ENCODE results near the gene YWHAB.
"Not testable (repeated sequence)": the region's sequence is repeated elsewhere in the genome, so short reads cannot be mapped to it uniquely, and the experiment has no call there.

The YWHAB gene

DNA sequence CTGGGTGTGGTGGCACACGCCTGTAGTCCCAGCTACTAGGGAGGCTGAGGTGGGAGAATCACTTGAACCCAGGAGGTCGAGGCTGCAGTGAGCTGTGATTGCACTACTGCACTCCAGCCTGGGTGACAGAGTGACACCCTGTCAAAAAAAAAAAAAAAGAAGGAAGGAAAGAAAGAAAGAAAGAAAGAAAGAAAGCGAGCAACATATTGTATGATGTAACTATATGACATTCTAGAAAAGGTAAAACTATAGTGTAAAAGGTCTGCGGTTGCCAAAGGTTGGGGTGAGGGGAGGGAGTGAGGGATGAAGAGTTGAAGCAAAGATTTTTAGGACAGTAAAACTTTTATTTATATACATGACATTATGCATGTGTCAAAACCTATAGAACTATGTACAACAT is 3.1 kb upstream of the YWHAB start:
- not testable (repeated sequence) for DNase-seq

DNA sequence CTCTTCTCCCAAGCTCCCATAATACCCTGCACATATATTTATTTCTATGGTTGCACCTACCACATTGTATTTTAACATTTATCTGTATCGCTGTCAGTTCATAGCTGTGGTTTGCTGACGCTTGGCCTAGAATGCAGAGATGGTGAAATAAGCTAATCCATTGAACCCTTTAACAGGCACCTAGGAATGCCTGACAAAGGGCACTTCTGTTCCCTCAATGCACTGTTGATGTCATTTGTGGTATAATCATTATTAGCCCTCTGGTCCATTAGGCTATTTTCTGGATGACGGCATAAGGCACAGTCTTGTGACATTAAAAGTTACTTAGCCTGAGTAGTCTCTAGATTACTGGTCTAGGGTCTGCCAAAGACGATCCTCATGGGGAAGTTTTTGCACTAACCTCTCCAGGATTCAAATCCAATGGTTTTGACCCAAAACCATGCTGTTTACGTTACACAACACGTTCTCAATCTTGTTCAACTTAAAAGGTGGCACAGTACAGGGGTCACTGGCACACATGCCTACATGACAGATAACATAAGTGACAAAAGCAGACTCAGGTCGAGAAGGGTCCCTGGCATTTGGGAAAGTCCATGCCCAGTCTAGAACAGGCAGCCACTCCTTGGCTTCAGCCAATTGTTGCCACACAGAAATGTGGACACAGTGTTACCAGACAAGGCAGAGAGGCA is 2.1 kb upstream of the YWHAB start:
- DNase-seq, result no peak

- no peak for DNase-seq
These were observed 556 bp upstream of the YWHAB start for GRCh38 chr20:44884907-44885391.

GRCh38 chr20:44886266-44886651 is 754 bp downstream of the YWHAB start:
- DNase-seq, result no peak

DNA sequence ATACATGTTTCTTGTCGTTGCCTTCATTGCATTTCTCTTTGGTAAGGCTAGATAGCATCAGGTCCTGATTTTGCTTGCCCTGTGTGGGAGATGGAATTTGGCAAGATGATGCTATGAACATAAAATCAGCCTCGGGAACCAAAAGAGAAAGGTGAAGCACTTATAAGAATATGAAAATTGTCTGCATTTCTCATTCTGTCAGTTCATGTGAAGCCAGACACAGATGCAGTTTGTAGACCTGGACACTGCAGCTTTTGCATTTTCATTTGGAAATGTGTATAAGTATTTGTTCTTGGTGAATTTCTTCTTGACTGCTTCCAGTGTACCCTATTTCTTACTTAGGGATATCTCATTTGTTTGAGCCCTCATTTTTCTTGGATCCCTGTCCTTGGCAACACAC is 1.3 kb downstream of the YWHAB start:
- DNase-seq, result no peak

DNA sequence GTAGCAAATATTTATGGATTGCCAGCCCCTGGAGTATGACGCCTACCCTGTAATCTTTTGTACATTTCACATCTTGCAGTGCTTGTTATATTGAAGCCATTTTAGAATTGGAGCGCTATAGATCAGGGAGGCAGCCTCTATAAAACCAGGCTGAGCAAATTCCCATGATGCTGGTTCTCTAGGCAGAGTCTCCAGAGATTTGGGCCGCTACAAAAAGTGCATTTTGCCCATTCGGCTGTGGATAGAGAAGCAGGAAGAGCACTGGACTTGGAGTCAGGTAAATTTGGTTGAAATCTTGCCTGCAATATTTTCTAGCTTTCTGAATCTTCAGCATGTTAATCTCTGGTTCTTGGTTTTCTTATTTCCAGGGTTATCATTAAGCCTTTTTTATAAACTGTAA is 2.0 kb downstream of the YWHAB start:
- DNase-seq, result no peak

GRCh38 chr20:44888226-44889103 is 3.0 kb downstream of the YWHAB start:
- DNase-seq, result no peak

DNA sequence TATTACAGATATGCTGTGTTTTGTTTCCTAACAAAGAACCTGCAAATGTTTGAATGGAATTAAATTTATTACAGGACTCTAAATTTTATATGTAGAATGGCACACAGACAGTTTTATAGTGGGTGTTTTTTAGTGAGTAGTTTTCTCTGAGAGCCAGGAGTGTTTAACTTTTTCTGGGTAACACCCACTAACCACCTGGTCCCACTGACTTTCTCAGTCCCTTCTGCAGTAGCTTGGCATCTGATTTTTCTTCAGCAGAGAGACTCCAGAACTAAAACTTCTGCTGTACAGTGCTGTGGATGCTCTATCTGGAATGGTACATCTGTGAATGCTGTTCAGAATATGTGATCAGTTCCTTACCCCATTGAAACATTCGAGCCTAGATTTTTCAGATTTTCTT is 6.3 kb downstream of the YWHAB start:
- DNase-seq, result no peak

DNA sequence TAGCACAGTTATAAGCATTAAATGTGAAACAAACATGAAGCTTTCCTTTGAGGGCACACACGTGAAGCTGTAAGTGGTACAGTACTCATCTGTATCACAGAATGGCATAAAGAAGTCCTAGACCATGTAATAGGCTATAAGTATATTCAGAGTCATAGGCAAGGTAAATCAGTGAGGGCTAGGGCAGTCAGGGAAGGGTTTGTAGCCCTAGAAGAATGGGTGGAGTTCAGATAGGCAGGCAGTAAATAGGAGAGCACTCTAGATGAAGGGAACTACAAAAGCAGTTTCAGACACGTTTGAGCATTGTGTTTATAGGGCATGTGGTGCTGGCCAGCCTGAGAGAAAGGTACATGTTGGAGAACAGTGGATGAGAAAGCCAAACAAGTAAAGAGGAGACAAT is 9.5 kb downstream of the YWHAB start:
- DNase-seq, result no peak

DNA sequence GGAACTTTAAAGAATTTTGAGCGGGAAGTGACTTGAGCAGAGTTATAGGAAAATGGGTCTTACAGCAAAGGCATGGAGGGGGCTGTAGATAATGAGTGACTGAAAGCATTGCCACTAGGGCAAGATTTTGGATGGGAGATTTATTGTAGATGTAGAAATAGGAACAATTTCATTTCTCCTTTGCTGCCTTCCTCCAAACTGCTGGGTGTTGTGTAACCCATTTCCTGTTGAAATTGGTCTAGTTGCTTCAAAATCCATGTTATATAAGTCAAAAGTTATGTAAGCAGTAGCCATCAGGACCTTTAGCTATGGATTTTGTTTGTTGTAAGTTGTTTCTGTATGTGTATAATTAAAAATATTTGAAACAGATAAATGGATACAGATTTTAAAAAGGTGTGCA is 11.1 kb downstream of the YWHAB start:
- no peak for DNase-seq

DNA sequence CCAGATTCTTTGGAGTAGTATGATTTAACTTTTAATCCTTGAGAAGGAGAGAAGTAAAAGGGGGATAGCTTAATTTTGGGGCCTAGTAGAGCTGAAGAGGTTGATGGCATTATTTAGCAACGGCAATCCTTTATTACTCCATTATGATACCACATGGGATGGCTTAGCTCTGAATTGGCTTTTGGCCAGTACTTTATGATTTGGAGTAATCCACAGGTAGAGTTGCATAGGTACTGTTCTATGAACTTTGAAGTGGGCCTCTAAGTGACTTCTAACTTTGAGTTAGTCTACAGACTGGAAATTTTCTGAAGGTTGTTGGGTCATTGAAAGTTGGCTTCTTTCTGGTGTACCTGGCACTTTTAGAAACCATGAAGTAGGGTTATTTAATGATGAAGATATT is 11.6 kb downstream of the YWHAB start:
- DNase-seq, result no peak

- DNase-seq, result no peak
These were observed 14.8 kb downstream of the YWHAB start for GRCh38 chr20:44900231-44900854.

- no peak for DNase-seq
These were observed 16.5 kb downstream of the YWHAB start for GRCh38 chr20:44901974-44902373.

- DNase-seq, result no peak
These were observed 18.9 kb downstream of the YWHAB start for GRCh38 chr20:44904377-44904776.

- no peak for DNase-seq
These were observed 23.7 kb downstream of the YWHAB start for GRCh38 chr20:44908987-44909871.

DNA sequence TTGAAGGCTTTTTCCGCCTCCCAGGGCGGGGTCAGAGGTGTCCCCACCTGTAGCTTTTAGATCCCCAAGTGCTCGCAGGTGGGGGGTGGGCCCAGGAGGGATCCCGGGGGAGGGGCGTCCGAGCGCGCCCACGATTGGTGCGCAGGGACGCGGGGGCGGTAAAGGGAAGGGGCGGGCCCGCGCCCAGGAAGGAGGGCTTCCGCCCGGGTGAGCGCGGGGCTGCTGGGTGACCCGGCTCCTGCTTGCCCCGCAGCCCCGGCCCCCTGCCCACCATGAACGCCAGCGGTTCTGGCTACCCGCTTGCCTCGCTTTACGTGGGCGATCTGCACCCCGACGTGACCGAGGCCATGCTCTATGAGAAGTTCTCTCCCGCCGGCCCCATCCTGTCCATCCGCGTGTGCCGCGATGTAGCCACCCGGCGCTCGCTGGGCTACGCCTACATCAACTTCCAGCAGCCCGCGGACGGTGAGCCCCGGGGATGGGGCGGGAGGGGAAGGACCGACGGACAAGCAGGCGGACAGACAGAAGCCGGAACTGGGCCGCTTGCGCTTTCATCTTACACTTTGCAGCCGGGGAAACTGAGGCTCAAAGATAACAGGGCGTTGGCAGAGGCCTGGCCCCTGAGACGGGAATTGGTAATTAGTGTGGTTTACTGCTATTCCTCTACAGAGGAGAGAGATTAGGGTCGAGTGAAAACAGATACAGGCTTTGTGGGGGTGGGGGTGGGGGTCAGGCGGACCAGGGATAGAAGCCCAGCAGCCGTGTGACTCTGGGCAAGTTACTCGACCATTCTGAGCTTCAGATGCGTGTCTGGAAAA is 24.6 kb downstream of the YWHAB start, which contains the start of gene PABPC1L:
TSS of gene PABPC1L (plus strand) at position 189 of the 818 bp plus-strand sequence. CDS start at position 273, 84 bp downstream.
- no peak for DNase-seq

DNA sequence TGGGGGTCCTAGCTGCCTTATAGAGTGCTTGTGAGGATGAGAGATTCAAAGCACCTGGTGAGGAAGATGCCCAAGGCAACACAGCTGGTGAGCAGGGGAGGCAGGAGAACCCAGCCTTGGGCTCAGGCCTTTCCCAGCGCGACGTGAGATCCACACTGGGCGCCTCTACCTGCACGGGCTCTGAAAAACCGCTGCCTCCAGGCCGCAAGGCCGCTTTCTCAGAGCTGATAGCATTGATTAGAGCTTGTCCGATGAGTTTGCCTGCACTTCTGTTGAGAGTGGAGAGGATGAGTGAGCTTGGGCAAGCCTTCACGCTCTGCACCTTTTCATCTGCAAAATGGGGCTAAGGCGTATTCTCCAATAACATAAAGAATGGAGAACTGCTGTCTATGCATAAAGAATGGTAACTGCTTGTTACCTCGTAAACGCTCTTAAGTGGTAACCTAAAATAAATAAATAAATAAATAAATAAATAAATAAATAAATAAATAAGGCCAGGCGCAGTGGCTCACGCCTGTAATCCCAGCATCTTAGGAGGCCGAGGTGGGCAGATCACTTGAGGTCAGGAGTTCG is 25.3 kb downstream of the YWHAB start:
- no peak for DNase-seq

DNA sequence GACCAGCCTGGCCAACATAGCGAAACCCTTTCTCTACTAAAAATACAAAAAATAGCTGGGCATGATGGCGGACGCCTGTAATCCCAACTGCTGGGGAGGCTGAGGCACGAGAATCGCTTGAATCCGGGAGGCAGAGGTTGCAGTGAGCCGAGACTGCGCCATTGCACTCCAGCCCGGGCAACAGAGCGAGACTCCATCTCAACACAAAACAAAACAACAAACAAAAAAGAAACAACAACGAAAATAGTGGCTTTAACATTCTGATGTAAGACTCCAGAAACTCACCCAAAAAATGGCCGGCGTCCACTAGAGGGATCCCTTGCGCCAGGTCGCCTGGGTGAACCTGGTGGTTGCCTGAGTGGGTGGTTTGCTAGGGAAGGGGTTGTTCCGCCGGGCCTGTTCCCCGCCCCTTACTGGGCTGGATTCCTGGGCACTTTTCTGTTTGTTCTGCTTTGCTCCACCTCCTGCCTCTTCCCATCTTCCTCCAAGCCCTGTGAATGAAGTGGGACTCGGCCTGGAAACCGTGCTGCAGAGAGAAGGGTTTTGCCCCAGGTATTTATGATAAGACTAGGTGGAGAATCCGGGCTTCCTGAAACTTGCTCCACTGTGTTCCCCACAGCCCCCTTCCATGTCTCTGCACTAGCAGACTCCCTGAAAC is 25.9 kb downstream of the YWHAB start:
- DNase-seq, result no peak

DNA sequence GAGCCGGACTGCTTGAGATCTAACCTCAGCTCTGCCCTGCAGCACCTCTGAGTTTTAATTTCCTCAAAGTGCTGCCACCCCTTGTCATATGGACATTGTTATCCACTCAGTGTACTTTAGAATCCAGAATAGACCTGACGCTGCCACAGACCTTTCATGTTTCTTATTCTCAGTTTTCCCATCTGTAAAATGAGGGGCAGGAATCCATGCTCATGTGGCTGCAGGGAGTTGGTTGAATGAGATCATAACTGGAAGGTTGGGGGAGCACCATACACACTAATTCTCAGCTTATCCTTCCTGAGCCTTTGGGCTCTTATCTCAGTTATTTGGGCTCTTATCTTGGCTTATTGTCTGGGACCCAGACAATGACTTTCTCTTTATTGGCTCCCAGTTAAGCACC is 26.7 kb downstream of the YWHAB start:
- no peak for DNase-seq

DNA sequence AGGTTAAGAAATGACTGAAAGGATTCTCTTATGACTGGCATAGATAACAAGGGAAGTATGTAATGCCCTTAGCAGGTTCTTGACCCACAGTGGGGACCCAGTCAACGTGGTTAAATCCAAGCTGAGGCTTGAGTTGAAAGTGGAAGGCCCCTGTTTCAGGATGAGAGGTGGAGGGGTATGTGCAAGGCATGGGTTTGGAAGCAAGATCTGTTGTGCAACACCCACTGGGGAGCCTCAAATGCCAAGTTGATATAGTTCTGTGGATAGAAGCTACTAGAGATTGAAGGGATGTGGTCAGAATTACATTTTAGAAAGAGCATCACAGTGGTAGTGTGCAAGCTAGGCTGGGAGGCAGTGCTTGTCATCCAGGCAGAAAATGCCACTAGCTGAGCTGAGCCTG is 29.4 kb downstream of the YWHAB start:
- DNase-seq, result no peak

DNA sequence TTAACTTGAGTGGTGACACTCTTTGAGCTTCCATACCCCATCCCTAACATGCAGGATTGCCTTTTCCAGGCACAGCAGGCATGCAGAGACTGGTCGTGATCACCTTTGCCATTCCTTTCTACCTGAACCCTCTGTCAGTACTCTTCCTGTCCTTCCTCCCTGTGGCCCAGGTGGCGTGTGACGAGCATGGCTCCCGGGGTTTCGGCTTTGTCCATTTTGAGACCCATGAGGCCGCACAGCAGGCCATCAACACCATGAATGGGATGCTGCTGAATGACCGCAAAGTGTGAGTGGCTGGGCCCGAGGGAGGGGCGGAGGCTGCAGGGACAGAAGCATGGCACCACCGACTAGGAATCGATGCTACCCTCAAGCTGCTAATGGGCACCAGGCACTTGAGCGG is 31.1 kb downstream of the YWHAB start:
- no peak for DNase-seq
